NCI-H460 (cell line): Measurements from ENCODE around the gene LRMDA. TPM values are rescaled to one million over a fixed set of nuclear protein-coding genes. Genes with fewer than 3 reads are reported as not detected.

ENCODE experiments used
- DNase-seq: peaks from one replicate; pipeline ENCODE4 v3.0.0-alpha.2; 2016; ENCODE audit warnings: low read depth; ENCODE audit errors: extremely low read depth
- total RNA-seq: library from RNA; depleted of rRNA; stranded (reverse); fragments of >200 nt; shearing (Covaris generic); gene quantifications from 2 replicates; pipeline ENCODE4 v1.2.3, GENCODE V29; 2014

Gene LRMDA
- total RNA-seq, 1 experiment from 2014 or later: 0.99 TPM

GRCh38 chr10:75847477-75847876 is 416.1 kb downstream of the LRMDA start:
- no peak for DNase-seq

GRCh38 chr10:75851580-75852345 is 420.3 kb downstream of the LRMDA start:
- DNase-seq: no peak

GRCh38 chr10:75852851-75853484 is 421.5 kb downstream of the LRMDA start:
- no peak for DNase-seq

GRCh38 chr10:75857269-75857846 is 425.9 kb downstream of the LRMDA start:
- no peak for DNase-seq

- no peak for DNase-seq
These were observed 426.5 kb downstream of the LRMDA start for GRCh38 chr10:75857896-75858295.

GRCh38 chr10:75858339-75858738 is 426.9 kb downstream of the LRMDA start:
- DNase-seq: no peak

GRCh38 chr10:75859141-75859540 is 427.7 kb downstream of the LRMDA start:
- no peak for DNase-seq

GRCh38 chr10:75860009-75860408 is 428.6 kb downstream of the LRMDA start:
- no peak for DNase-seq

- no peak for DNase-seq
These were observed 430.2 kb downstream of the LRMDA start for GRCh38 chr10:75861582-75861981.

- no peak for DNase-seq
These were observed 431.5 kb downstream of the LRMDA start for GRCh38 chr10:75862935-75863334.

GRCh38 chr10:75864717-75865116 is 433.3 kb downstream of the LRMDA start:
- DNase-seq: no peak

GRCh38 chr10:75865413-75866299 is 434.2 kb downstream of the LRMDA start:
- DNase-seq: no peak

GRCh38 chr10:75866300-75866625 is 434.8 kb downstream of the LRMDA start:
- no peak for DNase-seq

GRCh38 chr10:75866731-75867130 is 435.3 kb downstream of the LRMDA start:
- DNase-seq: no peak

- DNase-seq: no peak
These were observed 437.1 kb downstream of the LRMDA start for GRCh38 chr10:75868574-75868973.

- DNase-seq: no peak
These were observed 438.7 kb downstream of the LRMDA start for GRCh38 chr10:75870039-75870645.

GRCh38 chr10:75875740-75876139 is 444.3 kb downstream of the LRMDA start:
- DNase-seq: no peak

- no peak for DNase-seq
These were observed 445.3 kb downstream of the LRMDA start for GRCh38 chr10:75876710-75877109.

- DNase-seq: no peak
These were observed 446.5 kb downstream of the LRMDA start for GRCh38 chr10:75877877-75878276.

GRCh38 chr10:75878586-75878985 is 447.2 kb downstream of the LRMDA start:
- DNase-seq: no peak
